Measurements from ENCODE around the gene COX19.

COX19 gene

DNA sequence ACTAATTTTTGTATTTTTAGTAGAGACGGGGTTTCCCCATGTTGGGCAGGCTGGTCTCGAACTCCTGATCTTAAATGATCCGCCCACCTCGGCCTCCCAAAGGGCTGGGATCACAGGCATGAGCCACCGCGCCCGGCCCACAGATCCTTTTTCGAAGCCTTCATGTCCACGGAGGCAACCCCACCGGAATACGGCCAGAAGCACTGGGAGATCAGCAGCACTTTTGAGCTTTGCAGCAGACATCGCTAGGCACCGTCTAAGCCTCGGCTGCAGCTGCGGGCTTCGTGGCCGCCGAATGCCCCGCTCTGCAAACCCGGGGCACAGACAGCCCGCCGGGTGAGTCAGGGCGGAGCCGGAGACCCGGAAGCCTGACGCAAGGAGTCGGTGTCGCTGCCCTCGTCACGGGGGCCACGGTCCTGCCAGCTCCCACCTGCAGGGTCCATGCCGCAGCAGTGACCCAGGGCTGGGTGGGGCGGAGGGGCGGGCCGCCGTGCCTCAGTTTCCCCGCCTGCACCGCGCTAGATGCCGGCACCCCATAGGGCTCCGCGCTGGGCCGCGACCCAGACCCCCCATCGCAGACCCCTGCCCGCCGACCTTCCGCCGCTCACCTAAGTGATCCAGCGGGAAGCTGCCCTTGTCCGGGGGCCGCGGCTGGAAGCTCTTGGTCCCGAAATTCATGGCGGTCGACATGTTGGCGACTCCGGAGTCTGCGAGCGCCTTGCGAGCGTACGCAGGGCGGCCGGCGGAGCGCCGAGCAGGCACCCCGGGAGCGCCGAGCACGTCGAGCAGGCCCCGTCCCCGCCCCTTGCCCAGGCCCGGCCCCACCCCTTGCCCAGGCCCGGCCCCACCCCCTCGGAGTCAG is at the start of gene COX19:
TSS of gene COX19 (minus strand) at position 730 of the 862 bp plus-strand sequence. CDS start at position 690, 40 bp downstream.
- peak within 1 kb of the TSS; percentile 91 for H3K27ac Mint-ChIP-seq
- H3K27me3 Mint-ChIP-seq, result no peaks in the 10 kb centered on the region
- peak; percentile 94 for DNase-seq
- peaks cover 32% of the 10 kb centered on the region for H3K4me1 Mint-ChIP-seq
- H3K4me3 Mint-ChIP-seq, result peak within 1 kb of the TSS; percentile 94
- H3K36me3 Mint-ChIP-seq (ENCODE audit: low read depth), result peaks cover 29% of the 10 kb centered on the region
- H3K9me3 Mint-ChIP-seq, result no peaks in the 10 kb centered on the region
- peak; percentile 94 for ATAC-seq

- no peak overlapping the region for H3K4me3 Mint-ChIP-seq
- no peaks in the 10 kb centered on the region for H3K9me3 Mint-ChIP-seq
- no peak for DNase-seq
- H3K27me3 Mint-ChIP-seq, result no peaks in the 10 kb centered on the region
- H3K27ac Mint-ChIP-seq, result no peak overlapping the region
- no peak for ATAC-seq
- H3K4me1 Mint-ChIP-seq, result peaks cover 24% of the 10 kb centered on the region
- H3K36me3 Mint-ChIP-seq (ENCODE audit: low read depth), result peaks cover 16% of the 10 kb centered on the region
These were observed 49.0 kb upstream of the COX19 start for GRCh38 chr7:1024331-1024841.

GRCh38 chr7:1022801-1023465 is 47.6 kb upstream of the COX19 start:
- no peak overlapping the region for H3K27ac Mint-ChIP-seq
- H3K27me3 Mint-ChIP-seq, result no peaks in the 10 kb centered on the region
- no peak for ATAC-seq
- no peaks in the 10 kb centered on the region for H3K9me3 Mint-ChIP-seq
- DNase-seq, result no peak
- H3K4me3 Mint-ChIP-seq, result no peak overlapping the region
- peaks cover 17% of the 10 kb centered on the region for H3K36me3 Mint-ChIP-seq (ENCODE audit: low read depth)
- H3K4me1 Mint-ChIP-seq, result peaks cover 21% of the 10 kb centered on the region

- Mint-ChIP-seq H3K27me3 (no peaks in the 10 kb centered on the region), H3K9me3 (no peaks in the 10 kb centered on the region), H3K36me3 (ENCODE audit: low read depth) (peaks cover 18% of the 10 kb centered on the region), H3K4me1 (peaks cover 22% of the 10 kb centered on the region), H3K27ac (no peak overlapping the region), H3K4me3 (no peak overlapping the region)
- ATAC-seq (no peak), DNase-seq (no peak)
These were observed 47.0 kb upstream of the COX19 start for GRCh38 chr7:1022356-1022755.

- DNase-seq, result no peak
- H3K36me3 Mint-ChIP-seq (ENCODE audit: low read depth), result peaks cover 18% of the 10 kb centered on the region
- H3K9me3 Mint-ChIP-seq, result no peaks in the 10 kb centered on the region
- no peak overlapping the region for H3K4me3 Mint-ChIP-seq
- no peak for ATAC-seq
- H3K27me3 Mint-ChIP-seq, result no peaks in the 10 kb centered on the region
- H3K4me1 Mint-ChIP-seq, result peaks cover 21% of the 10 kb centered on the region
- H3K27ac Mint-ChIP-seq, result no peak overlapping the region
These were observed 46.6 kb upstream of the COX19 start for GRCh38 chr7:1021931-1022330.

GRCh38 chr7:1021366-1021765 is 46.0 kb upstream of the COX19 start:
- Mint-ChIP-seq H3K27me3 (no peaks in the 10 kb centered on the region), H3K9me3 (no peaks in the 10 kb centered on the region), H3K27ac (no peak overlapping the region), H3K4me1 (peaks cover 16% of the 10 kb centered on the region), H3K36me3 (ENCODE audit: low read depth) (peaks cover 16% of the 10 kb centered on the region), H3K4me3 (no peak overlapping the region)
- ATAC-seq (no peak), DNase-seq (no peak)

- no peak overlapping the region for H3K4me3 Mint-ChIP-seq
- H3K9me3 Mint-ChIP-seq, result no peaks in the 10 kb centered on the region
- ATAC-seq, result no peak
- DNase-seq, result no peak
- peaks cover 13% of the 10 kb centered on the region for H3K36me3 Mint-ChIP-seq (ENCODE audit: low read depth)
- no peak overlapping the region for H3K27ac Mint-ChIP-seq
- no peaks in the 10 kb centered on the region for H3K27me3 Mint-ChIP-seq
- peaks cover 16% of the 10 kb centered on the region for H3K4me1 Mint-ChIP-seq
These were observed 45.5 kb upstream of the COX19 start for GRCh38 chr7:1020849-1021251.

GRCh38 chr7:1019789-1020610 is 44.7 kb upstream of the COX19 start:
- H3K27ac Mint-ChIP-seq, result no peak overlapping the region
- H3K27me3 Mint-ChIP-seq, result no peaks in the 10 kb centered on the region
- H3K4me3 Mint-ChIP-seq, result no peak overlapping the region
- DNase-seq (no peak), ATAC-seq (no peak)
- H3K36me3 Mint-ChIP-seq (ENCODE audit: low read depth), result peaks cover 13% of the 10 kb centered on the region
- H3K9me3 Mint-ChIP-seq, result no peaks in the 10 kb centered on the region
- H3K4me1 Mint-ChIP-seq, result peaks cover 16% of the 10 kb centered on the region

DNA sequence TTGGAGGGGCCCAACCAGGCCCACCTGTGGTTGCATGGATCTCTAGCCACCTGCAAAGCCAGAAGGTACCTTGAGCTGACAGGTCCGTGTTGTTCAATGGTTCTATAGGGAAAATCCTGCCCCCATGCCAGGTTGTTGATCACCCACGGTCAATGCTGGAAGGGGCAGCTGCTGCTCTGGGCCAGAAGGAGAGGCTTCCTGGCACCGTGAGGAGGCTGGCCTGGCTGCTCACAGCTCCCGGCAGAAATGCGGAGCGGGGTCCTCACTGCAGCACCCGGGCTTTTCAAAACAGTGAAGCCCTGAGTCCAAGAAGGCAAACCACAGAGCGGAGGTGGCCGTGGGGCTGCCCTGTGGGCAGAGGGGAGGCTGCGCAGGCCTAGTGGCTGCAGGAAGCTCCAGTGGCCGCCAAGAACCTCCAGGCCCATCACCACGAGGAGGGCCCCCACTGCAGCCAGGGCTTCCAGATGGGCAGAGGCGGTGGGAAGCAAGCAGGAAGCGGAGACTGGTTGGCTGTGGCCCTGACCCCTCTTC is 44.0 kb upstream of the COX19 start:
- H3K27ac Mint-ChIP-seq, result no peak overlapping the region
- ATAC-seq, result no peak
- H3K9me3 Mint-ChIP-seq, result no peaks in the 10 kb centered on the region
- H3K4me1 Mint-ChIP-seq, result peaks cover 13% of the 10 kb centered on the region
- no peak for DNase-seq
- H3K27me3 Mint-ChIP-seq, result no peaks in the 10 kb centered on the region
- H3K4me3 Mint-ChIP-seq, result no peak overlapping the region
- peaks cover 13% of the 10 kb centered on the region for H3K36me3 Mint-ChIP-seq (ENCODE audit: low read depth)

DNA sequence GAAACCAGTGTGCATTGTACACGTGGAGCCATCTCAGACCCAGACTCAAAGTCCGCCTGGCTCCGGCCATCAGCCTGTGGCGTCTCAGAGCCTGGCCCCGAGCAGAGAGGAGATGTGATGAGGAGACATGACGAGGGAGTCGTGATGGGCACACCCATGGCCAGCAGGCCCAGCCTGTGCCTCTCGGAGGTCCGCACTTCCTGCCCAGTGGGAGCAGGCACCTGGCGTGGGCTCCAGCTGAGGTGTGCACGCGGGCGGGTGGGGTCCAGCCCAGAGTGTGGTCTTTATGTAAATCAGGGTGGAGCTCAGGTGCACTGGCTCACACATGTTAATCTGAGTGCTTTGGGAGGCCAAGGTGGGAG is 43.0 kb upstream of the COX19 start:
- Mint-ChIP-seq H3K27ac (no peak overlapping the region), H3K36me3 (ENCODE audit: low read depth) (peaks cover 13% of the 10 kb centered on the region), H3K4me3 (no peak overlapping the region), H3K27me3 (no peaks in the 10 kb centered on the region), H3K9me3 (no peaks in the 10 kb centered on the region), H3K4me1 (peaks cover 8% of the 10 kb centered on the region)
- no peak for DNase-seq
- ATAC-seq, result no peak

GRCh38 chr7:1017586-1018333 is 42.4 kb upstream of the COX19 start:
- no peaks in the 10 kb centered on the region for H3K9me3 Mint-ChIP-seq
- H3K4me3 Mint-ChIP-seq, result no peak overlapping the region
- ATAC-seq (no peak), DNase-seq (no peak)
- H3K4me1 Mint-ChIP-seq, result peaks cover 5% of the 10 kb centered on the region
- no peak overlapping the region for H3K27ac Mint-ChIP-seq
- peaks cover 13% of the 10 kb centered on the region for H3K36me3 Mint-ChIP-seq (ENCODE audit: low read depth)
- H3K27me3 Mint-ChIP-seq, result no peaks in the 10 kb centered on the region

DNA sequence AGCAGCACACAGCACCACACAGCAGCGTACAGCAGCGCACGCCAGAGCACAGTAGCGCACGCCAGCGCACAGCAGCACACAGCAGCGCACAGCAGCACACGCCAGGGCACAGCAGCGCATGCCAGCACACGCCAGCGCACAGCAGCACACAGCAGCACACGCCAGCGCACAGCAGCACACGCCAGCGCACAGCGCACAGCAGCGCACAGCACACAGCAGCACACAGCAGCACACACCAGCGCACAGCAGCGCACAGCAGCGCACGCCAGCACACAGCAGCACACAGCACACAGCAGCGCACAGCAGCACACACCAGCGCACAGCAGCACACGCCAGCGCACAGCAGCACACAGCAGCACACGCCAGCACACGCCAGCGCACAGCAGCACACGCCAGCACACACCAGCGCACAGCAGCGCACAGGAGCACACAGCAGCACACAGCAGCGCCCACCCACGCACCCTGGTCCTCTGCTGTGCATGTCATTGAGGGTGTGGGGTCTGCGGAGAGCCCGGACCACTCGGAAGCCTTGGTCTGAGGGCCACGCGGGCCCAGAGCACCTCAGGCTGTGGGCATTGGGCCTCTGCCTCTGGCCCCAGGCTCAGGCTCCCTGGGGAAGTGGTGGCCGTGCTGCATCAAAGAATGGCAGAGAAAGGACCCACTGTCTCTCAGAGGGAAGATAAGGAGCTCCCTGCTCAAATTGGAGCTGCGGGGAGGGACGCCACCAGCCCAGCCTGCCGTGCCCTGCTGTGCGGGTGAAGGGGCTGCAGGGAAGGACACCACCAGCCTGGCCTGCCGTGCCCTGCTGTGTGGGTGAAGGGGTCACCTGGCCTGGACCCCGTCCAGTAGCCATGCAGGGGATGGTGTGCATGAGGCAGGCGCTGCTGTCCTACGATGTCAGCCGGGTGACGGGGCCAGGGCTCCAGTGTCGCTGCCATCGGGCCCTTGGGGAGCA is 41.5 kb upstream of the COX19 start:
- peaks cover 7% of the 10 kb centered on the region for H3K36me3 Mint-ChIP-seq (ENCODE audit: low read depth)
- no peak for DNase-seq
- no peak overlapping the region for H3K4me3 Mint-ChIP-seq

More for the DNA sequence above, 41.5 kb upstream of the COX19 start:
- H3K9me3 Mint-ChIP-seq, result no peaks in the 10 kb centered on the region
- H3K4me1 Mint-ChIP-seq, result peaks cover 5% of the 10 kb centered on the region
- H3K27ac Mint-ChIP-seq, result no peak overlapping the region
- ATAC-seq, result no peak
- no peaks in the 10 kb centered on the region for H3K27me3 Mint-ChIP-seq
